SK-N-SH (cell line): ENCODE measurements around the gene PCBP4. TPM values are rescaled to one million over a fixed set of nuclear protein-coding genes. Genes with fewer than 3 reads are reported as not detected.

Experiments used
- CTCF ChIA-PET: fragments of 300-600, 350-600 bp; formaldehyde crosslinking; extraction: SDS; loops from one replicate; lab custom pipeline; 2021; lab: Yijun Ruan, JAX
- POLR2A ChIA-PET: fragments of 350-600 bp; sonication (Branson Sonifier 250); formaldehyde crosslinking; extraction: SDS; loops from one replicate; lab custom pipeline; 2020; ENCODE audit warnings: antibody characterized with exemption, inconsistent platforms; lab: Yijun Ruan, JAX
- DNase-seq: peaks from one replicate; pipeline ENCODE4 v3.0.0; 2012
- H2AFZ ChIP-seq: fragments of 200-600 bp; sonication (generic); 2 replicates; pipeline ENCODE4 v1.8.1; 2016; ENCODE audit warnings: antibody characterized with exemption, mild to moderate bottlenecking, low read depth
- H3F3A ChIP-seq: fragments of 200-600 bp; sonication (generic); replicated peaks from 2 replicates; pipeline ENCODE3; 2016; ENCODE audit warnings: antibody characterized with exemption, mild to moderate bottlenecking; ENCODE audit not compliant: insufficient read depth
- H3K27ac ChIP-seq, 2 experiments: fragments of 200-500 bp in 1 of 2; fragments of 200-600 bp in 1 of 2; sonication (Bioruptor generic) in 1 of 2; sonication (generic), shearing (Covaris generic) in 1 of 2; 2 replicates each; pipeline versions ENCODE4 v1.5.1 to v1.6.1; 2014 to 2016; ENCODE audit warnings: low read depth in 2 of 2, inconsistent platforms in 1 of 2, low read length in 1 of 2, mild to moderate bottlenecking in 1 of 2, mixed read lengths in 1 of 2
- H3K27me3 ChIP-seq: fragments of 200-600 bp; sonication (generic), shearing (Covaris generic); 2 replicates; pipeline ENCODE4 v1.6.1; 2016; ENCODE audit warnings: mixed run types; ENCODE audit not compliant: insufficient read depth
- H3K36me3 ChIP-seq, 2 experiments: fragments of 200-500 bp in 1 of 2; fragments of 200-600 bp in 1 of 2; sonication (Bioruptor generic) in 1 of 2; sonication (generic) in 1 of 2; replicated peaks in 1 of 2; 2 replicates each; pipeline versions ENCODE3 to v1.5.1; 2014 to 2016; ENCODE audit warnings: low read length in 1 of 2, mild to moderate bottlenecking in 1 of 2; ENCODE audit not compliant: insufficient read depth in 2 of 2, control insufficient read depth in 1 of 2
- H3K4me1 ChIP-seq, 2 experiments: fragments of 200-500 bp in 1 of 2; fragments of 200-600 bp in 1 of 2; sonication (Bioruptor generic) in 1 of 2; sonication (generic), shearing (Covaris generic) in 1 of 2; 2 replicates each; pipeline versions ENCODE4 v1.5.1 to v1.6.1; 2014 to 2016; ENCODE audit warnings: low read depth in 1 of 2, low read length in 1 of 2, mixed run types in 1 of 2; ENCODE audit not compliant: insufficient read depth in 2 of 2, control insufficient read depth in 1 of 2
- H3K4me2 ChIP-seq: fragments of 200-600 bp; sonication (generic), shearing (Covaris generic); 2 replicates; pipeline ENCODE4 v1.6.1; 2017; ENCODE audit warnings: mixed run types
- H3K4me3 ChIP-seq, 2 experiments: fragments of 200-500 bp in 1 of 2; fragments of 200-600 bp in 1 of 2; sonication (Bioruptor generic) in 1 of 2; sonication (generic), shearing (Covaris generic) in 1 of 2; 2 replicates each; pipeline versions ENCODE4 v1.5.1 to v1.8.1; 2014 to 2016; ENCODE audit warnings: low read depth in 2 of 2, inconsistent platforms in 1 of 2, low read length in 1 of 2, mild to moderate bottlenecking in 1 of 2, mixed read lengths in 1 of 2, moderate library complexity in 1 of 2
- H3K79me2 ChIP-seq: fragments of 200-600 bp; sonication (generic); 2 replicates; pipeline ENCODE4 v1.8.1; 2017; ENCODE audit warnings: mild to moderate bottlenecking; ENCODE audit not compliant: insufficient read depth
- H3K9ac ChIP-seq: fragments of 200-600 bp; sonication (generic); 2 replicates; pipeline ENCODE4 v1.6.1; 2017; ENCODE audit warnings: mixed run types
- H3K9me2 ChIP-seq: fragments of 200-600 bp; sonication (generic); 2 replicates; pipeline ENCODE4 v1.6.1; 2017; ENCODE audit warnings: mixed run types
- H3K9me3 ChIP-seq: fragments of 200-600 bp; sonication (generic); 2 replicates; pipeline ENCODE4 v1.6.1; 2017; ENCODE audit warnings: mixed run types, mild to moderate bottlenecking, moderate library complexity
- H4K20me1 ChIP-seq: fragments of 200-600 bp; sonication (generic); 2 replicates; pipeline ENCODE4 v1.6.1; 2017; ENCODE audit warnings: mild to moderate bottlenecking, mixed run types; ENCODE audit not compliant: insufficient read depth
- FOSL2 ChIP-seq: IDR thresholded peaks from 2 replicates; pipeline ENCODE4 v1.4.0; 2012; ENCODE audit warnings: low read depth, mild to moderate bottlenecking, moderate library complexity, borderline replicate concordance
- FOXM1 ChIP-seq: IDR thresholded peaks from 2 replicates; pipeline ENCODE4 v1.4.0; 2012; ENCODE audit warnings: low read depth, mild to moderate bottlenecking
- GATA2 ChIP-seq: sonication (generic); formaldehyde crosslinking; IDR thresholded peaks from 2 replicates; pipeline ENCODE4 v1.5.0; 2020; ENCODE audit warnings: mild to moderate bottlenecking, missing genetic modification reagents
- JUND ChIP-seq: IDR thresholded peaks from 2 replicates; pipeline ENCODE4 v1.4.0; 2012
- MEF2A ChIP-seq: IDR thresholded peaks from 2 replicates; pipeline ENCODE4 v1.4.0; 2012; ENCODE audit warnings: low read depth, borderline replicate concordance
- NRF1 ChIP-seq: IDR thresholded peaks from 2 replicates; pipeline ENCODE4 v1.6.1; 2012; ENCODE audit warnings: low read depth, mild to moderate bottlenecking, low read length
- POLR2AphosphoS5 ChIP-seq: IDR thresholded peaks from 2 replicates; pipeline ENCODE4 v1.6.1; 2012; ENCODE audit warnings: low read depth, low read length
- RAD21 ChIP-seq: IDR thresholded peaks from 2 replicates; pipeline ENCODE4 v1.6.1; 2012; ENCODE audit warnings: mild to moderate bottlenecking, low read length
- REST ChIP-seq: IDR thresholded peaks from 2 replicates; pipeline ENCODE4 v1.6.1; 2012; ENCODE audit warnings: mild to moderate bottlenecking, low read depth, low read length, moderate library complexity
- RXRA ChIP-seq: IDR thresholded peaks from 2 replicates; pipeline ENCODE4 v1.4.0; 2012; ENCODE audit warnings: low read depth, mild to moderate bottlenecking, borderline replicate concordance
- TAF1 ChIP-seq: IDR thresholded peaks from 2 replicates; pipeline ENCODE4 v1.6.1; 2012; ENCODE audit warnings: low read depth, mild to moderate bottlenecking, low read length, moderate library complexity, borderline replicate concordance
- TCF12 ChIP-seq: IDR thresholded peaks from 2 replicates; pipeline ENCODE4 v1.4.0; 2012
- TEAD4 ChIP-seq: IDR thresholded peaks from 2 replicates; pipeline ENCODE4 v1.4.0; 2012; ENCODE audit warnings: mild to moderate bottlenecking, borderline replicate concordance; ENCODE audit not compliant: insufficient read depth
- YY1 ChIP-seq: IDR thresholded peaks from 2 replicates; pipeline ENCODE4 v1.4.0; 2012; ENCODE audit warnings: low read depth, mild to moderate bottlenecking
- WGBS: methylation state at CpG from one replicate; pipeline ENCODE4 v1.1.6; 2017; ENCODE audit warnings: low lambda C conversion rate; 5-methylcytosine and 5-hydroxymethylcytosine counted together
- polyA plus RNA-seq, 3 experiments: library from polyadenylated mRNA; depleted of rRNA; stranded (reverse); fragments of >200 nt; gene quantifications; 2 replicates each; pipeline ENCODE4 v1.2.3, GENCODE V29; 2012
- TF ChIP-seq, protein P1 (sequence below): fragments of 150-350 bp; IDR thresholded peaks from 2 replicates; pipeline ENCODE4 v1.6.1; 2016; ENCODE audit warnings: mild to moderate bottlenecking, low read depth, low read length
- TF ChIP-seq, protein P2 (sequence below): IDR thresholded peaks from 2 replicates; pipeline ENCODE4 v1.4.0; 2012; ENCODE audit warnings: low read depth
- TF ChIP-seq, protein P3 (sequence below): IDR thresholded peaks from 2 replicates; pipeline ENCODE4; 2012

PCBP4 gene
- polyA plus RNA-seq, 1 of the 3 experiments (the other 2 are of a cell fraction): 97.4 TPM

DNA sequence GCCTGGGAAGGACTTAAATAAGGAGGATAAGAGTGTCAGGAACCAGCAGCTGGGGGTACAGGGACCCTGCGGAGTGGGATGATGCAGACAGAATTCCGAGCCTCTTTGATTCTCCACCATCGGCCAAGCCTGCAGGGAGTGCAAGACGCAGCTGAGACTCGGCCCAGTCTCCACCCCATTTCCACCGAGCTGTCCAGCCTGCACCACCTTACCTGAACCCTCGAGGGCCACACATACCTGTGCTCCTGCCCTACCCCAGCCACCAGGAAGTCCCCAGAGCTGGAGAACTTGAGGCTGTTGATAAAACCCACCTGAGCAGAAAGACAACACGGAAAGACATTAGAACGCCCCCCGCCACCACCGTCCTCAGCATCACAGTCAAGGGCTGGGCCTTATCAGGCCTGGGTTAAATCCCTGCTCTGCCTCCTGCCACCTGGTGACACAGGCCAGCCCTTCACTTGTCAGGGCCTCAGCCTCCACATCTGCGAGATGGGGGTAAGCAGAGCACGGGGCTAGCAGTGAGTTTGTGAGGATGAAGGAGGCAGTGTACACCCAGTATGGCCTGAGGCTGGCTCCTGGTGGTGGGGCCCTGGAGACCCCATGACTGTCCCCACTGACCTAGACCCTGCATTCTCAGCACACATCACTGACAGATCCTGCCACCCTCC, 33.6 kb downstream of the PCBP4 start:
- Histone ChIP-seq H3K4me2 (no peak overlapping the region), H3K79me2 (peaks cover 2% of the 10 kb centered on the region), H4K20me1 (no peaks in the 10 kb centered on the region), H3K4me1 (no peaks in the 10 kb centered on the region), H3K9me3 (no peaks in the 10 kb centered on the region), H2AFZ (no peak overlapping the region), H3F3A (no peaks in the 10 kb centered on the region), H3K4me3 (no peak overlapping the region), H3K9ac (no peak overlapping the region), H3K27ac (no peak overlapping the region), H3K36me3 (peaks cover 0 to 53% of the 10 kb centered on the region in 2 experiments), H3K9me2 (no peaks in the 10 kb centered on the region), H3K27me3 (no peaks in the 10 kb centered on the region)
- TF ChIP-seq TAF1: no peak
- no peak for TF ChIP-seq NRF1
- TF ChIP-seq, protein P1, sequence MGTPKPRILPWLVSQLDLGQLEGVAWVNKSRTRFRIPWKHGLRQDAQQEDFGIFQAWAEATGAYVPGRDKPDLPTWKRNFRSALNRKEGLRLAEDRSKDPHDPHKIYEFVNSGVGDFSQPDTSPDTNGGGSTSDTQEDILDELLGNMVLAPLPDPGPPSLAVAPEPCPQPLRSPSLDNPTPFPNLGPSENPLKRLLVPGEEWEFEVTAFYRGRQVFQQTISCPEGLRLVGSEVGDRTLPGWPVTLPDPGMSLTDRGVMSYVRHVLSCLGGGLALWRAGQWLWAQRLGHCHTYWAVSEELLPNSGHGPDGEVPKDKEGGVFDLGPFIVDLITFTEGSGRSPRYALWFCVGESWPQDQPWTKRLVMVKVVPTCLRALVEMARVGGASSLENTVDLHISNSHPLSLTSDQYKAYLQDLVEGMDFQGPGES: no peak
- TF ChIP-seq GATA2 (CRISPR knock-in tag): no peak
- no peak for TF ChIP-seq TCF12
- no peak for TF ChIP-seq POLR2AphosphoS5
- TF ChIP-seq FOSL2: no peak
- TF ChIP-seq YY1: no peak
- TF ChIP-seq TEAD4: no peak
- TF ChIP-seq REST: no peak
- no peak for TF ChIP-seq JUND
- TF ChIP-seq, protein P2, sequence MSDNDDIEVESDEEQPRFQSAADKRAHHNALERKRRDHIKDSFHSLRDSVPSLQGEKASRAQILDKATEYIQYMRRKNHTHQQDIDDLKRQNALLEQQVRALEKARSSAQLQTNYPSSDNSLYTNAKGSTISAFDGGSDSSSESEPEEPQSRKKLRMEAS: no peak
- no peak for TF ChIP-seq RAD21
- TF ChIP-seq, protein P3, sequence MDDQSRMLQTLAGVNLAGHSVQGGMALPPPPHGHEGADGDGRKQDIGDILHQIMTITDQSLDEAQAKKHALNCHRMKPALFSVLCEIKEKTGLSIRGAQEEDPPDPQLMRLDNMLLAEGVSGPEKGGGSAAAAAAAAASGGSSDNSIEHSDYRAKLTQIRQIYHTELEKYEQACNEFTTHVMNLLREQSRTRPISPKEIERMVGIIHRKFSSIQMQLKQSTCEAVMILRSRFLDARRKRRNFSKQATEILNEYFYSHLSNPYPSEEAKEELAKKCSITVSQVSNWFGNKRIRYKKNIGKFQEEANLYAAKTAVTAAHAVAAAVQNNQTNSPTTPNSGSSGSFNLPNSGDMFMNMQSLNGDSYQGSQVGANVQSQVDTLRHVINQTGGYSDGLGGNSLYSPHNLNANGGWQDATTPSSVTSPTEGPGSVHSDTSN: no peak
- TF ChIP-seq FOXM1: no peak
- no peak for TF ChIP-seq RXRA
- TF ChIP-seq MEF2A: no peak
- 95% methylated on average over 13 of the region's 13 CpGs for WGBS
- ChIA-PET POLR2A (interaction anchor here (0.8 kb wide), 1 partner anchor 35 kb away, joined by 3 read pairs; no protein-coding TSS in a partner anchor), CTCF (interaction anchor here (0.8 to 1.6 kb wide), 2 partner anchors 8 to 50 kb away, joined by 3 to 6 read pairs; partner anchors contain the start of genes ACY1, PARP3 and RRP9)
- no peak for DNase-seq
